ENCODE results near the gene C11orf24. TPM values are rescaled to one million over a fixed set of nuclear protein-coding genes. Genes with fewer than 3 reads are reported as not detected.

Gene C11orf24
- polyA plus RNA-seq, 4 donors, result 24.7 to 27.5 (median 26.4) TPM

DNA sequence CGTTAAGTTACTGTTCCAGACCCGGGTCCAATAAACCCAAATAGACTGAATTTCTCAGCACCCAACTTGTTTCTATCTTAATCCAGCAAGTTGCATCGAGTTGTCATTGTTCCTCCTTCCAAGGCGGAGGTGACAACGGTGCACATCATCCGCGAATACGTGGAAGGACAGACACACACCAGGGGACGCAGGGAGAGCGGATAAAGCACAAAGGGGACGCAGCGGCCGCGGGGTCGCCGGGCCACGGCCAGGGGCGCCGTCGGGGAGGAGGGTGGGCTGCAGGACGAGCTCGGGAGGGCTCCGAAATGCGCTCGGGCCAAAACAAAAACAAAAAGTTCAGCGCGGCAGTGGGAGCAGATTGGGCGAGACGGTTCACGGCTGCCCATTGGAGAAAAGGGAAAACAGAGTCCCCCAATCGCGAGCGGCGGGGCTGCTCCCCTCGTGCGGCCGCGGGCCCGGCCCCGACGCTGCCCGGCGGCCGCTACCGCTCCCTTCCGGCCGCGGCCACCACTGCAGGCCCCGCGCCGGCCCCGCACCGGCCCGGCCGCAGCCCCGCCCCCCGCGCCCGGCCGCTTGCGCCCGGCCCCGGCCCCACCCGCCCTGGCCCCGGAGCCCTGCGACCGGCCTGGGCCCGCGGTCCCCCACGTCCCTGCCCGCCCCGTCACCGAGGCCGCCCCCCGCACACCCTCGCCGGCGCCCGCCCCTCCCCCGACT lies 59.2 kb downstream of the C11orf24 start:
- peak in 2 of 4 donors; percentile 35 to 39 for DNase-seq (ENCODE audit: low read depth in 4 of 4, low spot score in 3 of 4)

GRCh38 chr11:68211546-68211945 lies 60.2 kb downstream of the C11orf24 start:
- no peak for DNase-seq (ENCODE audit: low read depth in 4 of 4, low spot score in 3 of 4)

Other genes starting within 250 kb of the C11orf24 start
- 100 to 1,000 TPM in 1 of 4 donors, 10 to 100 TPM in 3; 72.0 to 122 (median 81.9) TPM for gene NDUFS8, start 241.3 kb downstream of the C11orf24 start, polyA plus RNA-seq (ENCODE audit: insufficient read length in 4 of 4)
- gene TCIRG1, start 232.9 kb downstream of the C11orf24 start, polyA plus RNA-seq (ENCODE audit: insufficient read length in 4 of 4), result 10 to 100 TPM; 17.6 to 28.9 (median 20.6) TPM
- gene CHKA, start 150.6 kb downstream of the C11orf24 start, polyA plus RNA-seq (ENCODE audit: insufficient read length in 4 of 4), result 10 to 100 TPM; 30.7 to 48.7 (median 32.0) TPM
- 10 to 100 TPM; 61.7 to 83.1 (median 80.9) TPM for gene KMT5B, start 58.7 kb downstream of the C11orf24 start, polyA plus RNA-seq (ENCODE audit: insufficient read length in 4 of 4)
- 10 to 100 TPM; 39.4 to 58.3 (median 44.3) TPM for gene LRP5, start 40.6 kb upstream of the C11orf24 start, polyA plus RNA-seq (ENCODE audit: insufficient read length in 4 of 4)
- 100 to 1,000 TPM in 2 of 4 donors, 10 to 100 TPM in 2; 82.7 to 109 (median 101) TPM for gene PPP6R3, start 188.8 kb upstream of the C11orf24 start, polyA plus RNA-seq (ENCODE audit: insufficient read length in 4 of 4)